GM21360 (cell line): ENCODE data around the gene HTR4.
"Not testable (repeated sequence)": the region's sequence is repeated elsewhere in the genome, so short reads cannot be mapped to it uniquely, and the experiment has no call there.

ENCODE experiments used
- ATAC-seq: cut with Tn5 transposase; IDR thresholded peaks from one replicate; pipeline ENCODE4 v1.9.1; 2021; ENCODE audit warnings: mild to moderate bottlenecking, moderate library complexity; ENCODE audit not compliant: unreplicated experiment

HTR4 gene

DNA sequence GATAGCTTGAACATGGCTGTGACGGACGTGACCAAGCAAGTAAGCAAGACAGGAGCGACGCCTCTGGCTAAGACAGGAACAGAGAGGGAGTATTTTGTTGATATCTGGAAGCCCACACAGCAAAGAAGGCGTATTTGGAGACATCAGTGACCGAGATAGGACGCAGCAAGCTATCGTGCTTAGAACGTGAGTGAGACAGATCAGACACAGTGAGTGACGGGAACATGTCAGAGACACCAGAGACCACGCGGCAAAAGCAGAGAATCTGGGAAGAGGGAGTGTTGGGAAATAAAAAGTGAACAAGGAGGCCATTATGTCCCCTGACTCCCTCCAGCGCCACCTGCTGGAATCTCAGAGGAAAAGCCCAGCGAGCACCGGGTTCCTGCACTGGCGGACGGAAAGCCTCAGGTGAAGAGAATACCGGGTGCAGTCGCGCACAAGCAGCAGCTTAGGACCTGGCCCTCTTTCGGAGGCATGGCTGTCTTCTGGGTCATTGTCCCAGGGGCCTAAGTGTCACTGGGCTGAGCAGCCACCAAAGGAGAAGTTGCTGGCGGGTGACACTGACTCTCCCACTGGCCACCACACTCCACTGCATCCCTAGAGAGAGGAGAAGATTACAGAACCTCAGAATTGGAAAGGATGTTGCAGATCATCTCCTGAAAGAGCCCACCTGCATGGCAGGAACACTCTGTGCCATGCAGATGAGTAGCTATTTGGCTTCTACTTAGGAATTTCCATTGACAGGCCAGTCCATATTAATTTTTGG, 171.4 kb downstream of the HTR4 start:
- ATAC-seq = peak; percentile 89

DNA sequence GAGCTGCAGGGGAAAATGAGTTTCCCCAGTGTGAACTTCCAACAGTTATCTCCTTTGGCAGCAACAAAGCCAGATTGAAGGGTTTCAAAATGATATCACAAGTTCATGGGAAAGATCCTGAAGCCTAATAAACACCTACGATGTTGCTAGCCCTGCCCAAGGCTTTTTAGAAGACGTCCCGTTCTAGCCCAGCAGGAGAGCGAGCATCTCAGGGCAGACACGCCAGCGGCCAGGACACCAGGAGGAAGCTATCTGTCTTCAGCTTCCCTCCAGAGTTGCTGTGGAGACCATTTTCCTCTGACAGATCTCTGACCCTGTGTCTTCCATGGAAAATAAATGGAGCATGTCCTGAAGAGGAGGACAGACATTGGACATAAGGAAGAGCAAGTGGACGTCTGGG, 172.1 kb downstream of the HTR4 start:
- no peak for ATAC-seq

DNA sequence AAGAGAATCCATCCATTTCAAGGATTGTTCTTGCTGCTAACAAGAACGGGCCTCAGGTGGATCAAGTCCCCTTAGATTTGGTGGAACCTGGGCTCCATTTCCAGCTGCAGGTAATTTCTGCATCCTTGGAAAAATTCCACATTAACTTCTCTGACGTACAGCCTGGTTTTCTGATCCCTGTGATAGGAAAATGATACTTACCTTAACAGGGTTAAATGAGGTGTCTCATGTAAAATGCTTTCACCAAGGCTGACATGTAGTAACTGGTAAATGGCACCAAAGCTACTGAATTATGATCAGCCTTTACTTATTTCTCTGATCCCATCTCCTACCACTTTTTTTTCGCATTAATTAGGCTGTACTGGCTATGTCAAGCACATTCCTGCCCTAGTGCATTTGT, 176.9 kb downstream of the HTR4 start:
- ATAC-seq = no peak

DNA sequence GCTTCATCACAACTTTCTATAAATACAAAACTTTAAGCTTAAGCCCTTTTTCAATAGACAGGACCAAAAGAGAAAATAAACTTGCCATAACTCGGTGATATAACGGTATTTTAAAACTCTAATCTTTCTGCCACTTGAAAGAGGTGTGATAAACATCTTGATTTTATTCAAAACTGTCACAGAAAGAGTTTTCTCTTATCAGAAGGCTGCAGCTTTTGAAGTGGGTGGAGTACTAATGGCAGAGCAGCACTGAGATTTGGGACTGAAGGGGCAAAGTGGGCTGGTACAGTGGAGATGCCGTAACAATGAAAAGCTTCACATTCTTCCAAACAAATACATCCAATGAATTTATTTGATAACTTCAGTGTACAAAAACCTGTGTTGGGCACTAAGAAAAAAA, 178.0 kb downstream of the HTR4 start:
- ATAC-seq = no peak

DNA sequence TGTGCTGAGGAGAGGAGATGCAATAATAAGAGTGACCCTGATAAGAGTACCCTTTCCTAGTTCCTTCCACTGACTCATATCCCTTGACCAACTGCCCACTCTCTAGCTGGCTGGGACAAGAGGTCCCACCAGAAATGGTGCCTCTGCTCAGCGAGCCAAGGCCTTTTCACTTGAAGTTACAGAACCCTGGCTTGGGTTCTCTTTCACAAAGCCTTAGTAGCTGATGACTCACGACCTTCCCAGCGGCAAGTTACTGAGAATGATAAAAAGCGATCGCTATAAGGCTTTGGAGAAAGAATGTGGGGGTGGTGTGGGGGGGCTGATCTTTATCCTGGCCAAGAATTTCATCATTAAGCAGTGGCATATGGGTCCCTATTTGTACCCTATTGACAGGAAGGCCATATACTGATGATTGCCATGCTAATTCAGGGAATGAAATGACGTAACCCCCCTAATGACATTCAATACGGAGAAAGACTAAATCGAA, 180.3 kb downstream of the HTR4 start:
- ATAC-seq = no peak

DNA sequence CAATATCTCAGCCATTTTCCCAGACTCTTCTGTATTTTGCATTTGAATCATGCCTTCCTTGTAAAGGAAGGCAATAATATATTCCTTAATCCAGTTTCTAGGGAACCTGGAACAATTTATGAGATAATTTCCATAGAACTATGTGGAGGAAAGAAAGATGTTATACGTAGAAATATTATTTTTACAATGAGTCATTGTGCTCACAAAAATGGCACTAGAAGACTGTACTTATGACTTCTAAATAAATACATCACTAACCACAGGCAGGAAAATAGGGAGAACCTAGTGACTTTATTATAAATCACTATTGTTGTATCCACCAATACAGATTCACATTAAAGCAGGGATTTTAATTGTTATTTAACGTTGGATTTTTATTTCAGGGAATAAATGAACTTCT, 182.9 kb downstream of the HTR4 start:
- ATAC-seq = no peak

DNA sequence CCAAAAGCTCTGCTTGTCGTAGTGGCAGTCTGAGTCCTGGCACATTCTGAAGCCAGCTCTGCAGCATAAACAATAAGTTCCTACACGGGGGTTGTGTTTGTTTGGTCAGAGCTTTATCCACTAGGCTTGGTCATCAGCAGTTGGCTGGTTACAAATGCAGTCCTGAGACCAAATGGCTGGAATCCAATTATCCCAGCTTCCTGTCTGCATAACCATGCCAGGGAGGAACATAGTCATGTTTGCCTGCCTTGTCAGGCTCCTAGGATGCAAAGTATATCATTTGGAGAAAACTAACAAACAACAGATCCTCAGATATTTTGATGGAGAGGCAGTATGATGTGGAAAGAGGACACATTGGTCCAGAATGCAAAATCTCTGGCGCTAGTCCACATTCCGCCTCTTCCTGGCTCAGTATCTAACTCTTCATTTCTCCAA, 184.8 kb downstream of the HTR4 start:
- no peak for ATAC-seq

DNA sequence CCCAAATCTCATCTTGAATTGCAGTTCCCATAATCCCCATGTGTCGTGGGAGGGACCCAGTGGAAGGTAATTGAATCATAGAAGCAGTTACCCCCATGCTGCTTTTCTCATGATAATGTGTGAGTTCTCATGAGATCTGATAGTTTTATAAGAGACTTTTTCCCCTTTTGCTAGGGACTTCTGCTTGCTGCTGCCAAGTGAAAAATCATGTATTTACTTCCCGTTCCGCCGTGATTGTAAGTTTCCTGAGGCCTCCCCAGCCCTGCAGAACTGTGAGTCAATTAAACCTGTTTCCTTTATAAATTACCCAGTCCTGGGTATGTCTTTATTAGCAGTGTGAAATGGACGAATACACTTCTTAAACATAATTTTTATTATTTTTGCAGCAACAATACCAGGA, 185.6 kb downstream of the HTR4 start:
- not testable (repeated sequence) for ATAC-seq

DNA sequence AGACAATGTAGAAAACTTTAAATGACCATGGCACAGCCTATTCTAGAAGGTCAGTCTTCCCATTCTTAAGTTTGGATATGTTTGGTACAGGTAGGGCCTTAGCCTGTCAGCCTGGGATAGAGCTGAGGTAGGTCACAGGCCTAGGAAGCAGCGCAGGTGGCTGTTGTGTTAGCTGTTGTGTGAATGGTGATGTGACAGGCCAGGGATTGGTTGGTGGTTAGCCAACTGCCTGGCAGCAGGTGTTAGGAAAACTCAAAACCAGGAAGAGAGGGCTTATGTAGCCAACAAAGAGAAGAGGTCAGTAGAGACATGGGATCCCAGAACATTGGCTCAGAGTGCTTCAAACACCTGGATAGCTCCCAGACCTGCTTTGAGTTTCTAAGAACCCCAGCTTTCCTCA, 186.4 kb downstream of the HTR4 start:
- no peak for ATAC-seq

DNA sequence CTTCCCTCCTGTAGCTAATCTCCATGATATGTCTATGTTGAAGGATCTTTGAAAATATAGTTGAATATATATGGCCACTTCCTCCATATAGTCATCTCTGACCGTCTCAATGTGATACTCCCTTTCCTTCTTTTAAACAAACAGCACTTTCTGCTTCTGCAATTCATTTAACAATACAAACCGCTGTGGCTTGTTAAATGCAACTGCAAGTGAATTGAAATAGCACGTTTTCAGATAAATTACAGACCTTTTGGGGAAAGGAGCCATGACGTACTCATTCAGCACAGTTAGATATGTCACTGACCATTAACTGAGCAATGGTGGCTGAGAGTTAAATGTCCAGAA, 188.1 kb downstream of the HTR4 start:
- no peak for ATAC-seq

DNA sequence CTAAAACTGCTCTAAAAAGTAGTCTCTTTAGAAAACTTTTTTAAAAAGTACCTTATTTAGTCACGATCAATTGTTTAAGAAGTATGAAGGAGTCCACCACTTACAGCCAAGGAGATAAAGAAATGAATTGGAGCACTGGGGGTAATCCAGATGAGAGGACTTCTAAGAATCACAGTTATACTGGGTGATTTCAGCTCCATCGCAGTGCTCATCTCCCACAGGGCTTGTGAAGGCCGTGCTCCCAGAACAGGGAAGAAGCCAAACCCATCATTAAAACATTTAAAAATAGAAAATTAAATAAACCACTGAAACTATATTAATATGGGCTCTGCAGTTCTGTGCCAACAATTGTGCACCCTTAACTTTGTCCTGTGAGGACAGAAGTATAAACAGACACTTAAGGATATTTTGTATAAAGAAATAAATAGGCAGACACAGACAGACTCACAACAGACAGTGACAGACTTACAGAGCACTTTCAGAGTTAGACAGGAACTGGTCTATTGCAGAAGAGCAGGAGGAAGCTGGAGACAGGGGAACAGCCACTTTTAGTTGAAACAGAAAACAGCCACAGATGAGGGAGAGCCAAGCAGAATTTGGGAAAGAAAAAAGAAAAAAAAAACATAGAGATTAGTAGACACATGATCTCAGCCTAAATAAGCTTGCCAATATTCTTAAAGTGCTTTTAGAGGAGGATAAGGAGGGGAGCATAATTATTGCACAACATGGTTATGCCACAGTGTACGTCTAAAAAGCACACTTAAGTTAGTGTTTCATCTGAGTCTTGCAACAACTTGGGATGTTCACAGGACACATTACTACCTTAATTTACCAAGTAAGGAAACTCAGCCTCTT, 188.7 kb downstream of the HTR4 start:
- ATAC-seq = no peak

DNA sequence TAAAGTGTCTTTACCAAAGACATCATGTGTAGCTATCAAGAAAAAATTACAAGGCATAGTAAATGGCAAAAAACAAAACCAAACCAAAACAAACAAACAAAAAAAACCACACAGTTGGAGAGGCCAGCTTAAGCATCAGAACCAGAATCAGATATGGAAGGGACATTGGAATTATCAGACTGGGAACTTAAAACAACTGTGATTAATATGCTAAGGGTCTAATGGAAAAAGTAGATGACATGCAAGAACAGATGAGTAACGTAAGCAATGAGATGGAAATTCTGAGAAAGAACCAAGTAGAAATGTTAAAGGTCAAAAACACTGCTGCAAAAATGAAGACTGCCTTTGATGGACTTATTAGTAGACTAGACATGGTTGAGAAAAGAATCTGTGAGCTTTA, 194.7 kb downstream of the HTR4 start:
- ATAC-seq = no peak

DNA sequence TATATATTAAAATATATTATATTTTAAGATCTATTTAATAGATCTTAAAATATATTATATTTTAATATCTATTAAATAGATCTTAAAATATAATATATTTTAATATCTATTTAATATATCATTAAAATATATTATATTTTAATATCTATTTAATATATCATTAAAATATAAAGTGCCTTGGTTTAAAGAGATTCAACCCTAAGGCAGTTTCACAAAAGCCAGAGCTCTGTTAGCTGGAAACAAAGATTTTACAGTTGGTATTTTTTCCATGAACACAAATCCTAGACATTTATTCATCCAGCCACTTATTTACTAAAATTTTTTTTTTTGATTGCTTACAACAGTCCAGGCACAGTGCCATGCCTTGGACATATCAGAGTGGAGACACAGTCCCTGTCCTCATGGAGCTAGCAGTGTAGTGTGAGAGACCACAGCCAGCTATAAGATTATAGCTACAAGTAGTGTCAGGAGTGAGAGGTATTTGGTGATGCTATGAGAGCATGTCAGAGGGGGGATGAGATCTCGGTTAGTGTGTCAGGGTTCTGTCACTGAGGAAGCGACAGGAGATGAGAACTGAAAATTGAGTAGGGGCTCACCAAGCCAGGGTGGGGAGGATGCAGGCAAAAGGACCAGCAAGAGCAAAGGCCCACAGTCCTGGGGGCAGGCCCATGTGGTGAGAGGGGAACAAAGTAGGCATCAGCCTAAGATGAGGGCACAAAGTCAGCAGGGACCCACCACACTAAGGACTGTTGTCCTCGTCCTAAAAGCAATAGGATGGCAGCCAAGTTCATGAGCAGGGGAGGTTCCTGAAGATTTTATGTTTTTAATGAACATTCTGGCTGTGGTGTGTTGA, 196.1 kb downstream of the HTR4 start:
- ATAC-seq = no peak

DNA sequence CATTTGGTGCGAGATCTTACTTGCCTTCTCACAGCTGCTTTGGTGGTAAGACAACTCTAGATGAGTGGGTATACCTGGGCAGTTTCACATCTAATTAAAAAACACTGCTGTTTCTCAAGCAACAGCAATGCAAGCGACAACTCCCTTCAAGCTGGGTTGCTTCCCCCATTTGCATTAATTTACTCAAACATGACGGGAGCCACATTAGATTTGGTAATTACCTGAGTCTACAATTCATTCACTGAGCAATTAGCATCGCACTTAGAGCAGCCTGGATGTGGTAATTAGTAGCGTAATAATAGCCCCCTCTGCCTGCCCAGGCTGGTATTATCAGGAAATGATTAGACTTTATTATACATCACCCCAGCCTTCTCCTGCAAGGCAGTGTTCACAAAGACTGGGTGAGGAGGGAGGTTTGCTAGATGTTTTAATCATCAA, 197.1 kb downstream of the HTR4 start:
- ATAC-seq = peak; percentile 64

DNA sequence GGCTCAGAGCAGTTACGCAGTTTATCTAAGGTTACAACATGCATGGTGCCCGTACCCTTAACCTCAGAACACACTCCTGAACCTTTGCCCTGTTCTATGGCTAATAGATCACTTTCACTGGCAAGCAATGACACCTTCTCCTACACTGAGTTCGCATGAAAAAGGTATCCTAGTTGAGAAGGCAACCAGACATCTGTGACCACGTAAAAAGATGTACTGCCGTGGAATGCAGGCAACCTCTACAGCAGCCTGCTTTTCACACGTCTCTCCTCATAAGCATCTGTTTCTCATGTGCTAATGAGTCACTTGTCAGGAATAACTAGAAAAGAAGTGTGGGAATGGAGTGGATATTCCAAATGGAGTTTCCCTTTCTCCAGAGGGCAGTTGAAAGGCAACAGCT, 199.1 kb downstream of the HTR4 start:
- no peak for ATAC-seq

DNA sequence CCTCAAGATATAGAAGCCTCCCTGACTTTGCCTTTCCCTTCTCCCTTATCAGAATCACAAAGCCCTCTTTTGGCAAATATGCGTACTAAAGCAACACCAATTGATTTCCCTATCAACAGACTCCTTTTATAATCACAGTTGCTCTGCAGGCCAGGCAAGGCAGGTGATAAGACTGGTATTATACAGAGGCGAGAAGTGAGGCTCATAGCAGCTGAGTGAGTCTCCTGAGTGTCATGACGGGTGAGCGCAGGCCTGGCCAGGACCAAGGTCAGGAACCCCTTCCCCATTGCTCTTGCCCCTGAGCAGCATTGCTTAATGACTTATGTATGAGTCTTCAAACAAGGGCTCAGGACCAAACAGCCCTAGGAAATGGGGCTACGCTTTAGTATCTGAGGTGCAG, 199.8 kb downstream of the HTR4 start:
- no peak for ATAC-seq

DNA sequence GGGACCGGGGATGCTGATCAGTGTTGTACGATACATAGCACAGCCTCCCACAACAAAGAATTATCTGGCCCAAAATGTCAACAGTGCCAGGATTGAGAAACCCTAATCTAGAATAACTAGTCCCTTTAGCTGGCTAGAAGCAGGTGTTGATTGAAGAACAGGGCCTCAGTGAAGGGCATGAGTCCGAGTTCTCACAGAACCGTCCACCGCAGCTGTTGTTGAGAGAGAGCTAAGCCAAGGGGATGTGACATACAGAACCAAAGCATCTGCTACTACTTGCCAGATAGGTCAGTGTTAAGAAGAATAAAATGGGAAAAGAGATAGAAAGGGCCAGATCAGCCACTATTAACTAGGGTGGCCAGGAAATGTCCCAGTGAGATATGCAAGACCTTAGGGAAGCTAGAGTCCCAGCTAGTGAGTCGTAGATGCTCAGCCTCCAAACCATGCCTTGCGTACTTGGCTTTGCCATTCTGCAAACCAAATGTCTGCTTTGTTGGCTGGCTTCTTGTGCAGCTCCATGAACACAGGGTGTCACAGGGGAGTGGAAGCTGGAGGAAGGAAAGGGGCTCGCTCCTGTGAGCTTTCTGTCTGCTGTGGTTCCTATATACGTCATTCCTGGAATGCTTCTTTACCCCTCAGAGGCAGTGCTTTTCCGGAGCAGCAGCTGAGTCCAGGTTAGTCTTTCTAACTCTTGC, 201.7 kb downstream of the HTR4 start:
- ATAC-seq = no peak

DNA sequence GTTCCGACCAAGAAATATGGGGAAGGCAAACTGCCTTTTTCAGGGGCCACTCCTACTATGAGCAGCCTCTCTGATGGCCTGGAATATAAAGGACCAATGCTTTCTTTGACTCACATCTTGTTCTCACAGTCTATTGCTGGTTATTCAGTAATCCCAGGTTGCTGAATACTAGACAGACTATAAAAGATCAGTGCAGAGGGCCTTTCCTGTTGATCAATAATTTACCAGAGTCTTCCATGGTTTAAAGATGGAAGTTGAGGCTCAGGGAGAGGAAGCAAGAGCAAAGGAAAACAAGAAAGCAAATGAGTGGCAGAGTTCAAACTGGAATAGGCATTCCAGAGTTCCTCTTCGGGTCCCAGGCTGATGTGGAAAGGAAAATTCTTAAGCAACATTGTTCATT, 207.7 kb downstream of the HTR4 start:
- ATAC-seq = no peak

DNA sequence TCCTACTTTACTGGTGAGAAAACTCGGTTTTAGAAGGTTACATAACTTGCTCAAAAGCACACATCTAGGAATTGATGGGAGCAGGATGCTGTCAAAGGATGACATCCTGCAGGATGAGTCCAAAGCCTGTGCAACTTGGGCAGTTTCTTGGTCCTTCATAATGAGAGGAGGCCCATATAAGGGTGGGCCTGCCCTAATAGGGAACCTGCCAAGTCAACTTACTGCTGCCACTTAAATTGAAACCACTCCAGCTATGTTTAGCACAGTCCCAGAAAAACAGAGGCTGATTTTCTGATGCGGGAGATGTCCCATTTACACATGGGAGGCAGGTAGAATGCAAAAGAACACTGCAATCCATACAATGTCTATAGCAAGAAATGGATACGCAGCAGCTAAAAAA, 208.7 kb downstream of the HTR4 start:
- ATAC-seq = no peak

DNA sequence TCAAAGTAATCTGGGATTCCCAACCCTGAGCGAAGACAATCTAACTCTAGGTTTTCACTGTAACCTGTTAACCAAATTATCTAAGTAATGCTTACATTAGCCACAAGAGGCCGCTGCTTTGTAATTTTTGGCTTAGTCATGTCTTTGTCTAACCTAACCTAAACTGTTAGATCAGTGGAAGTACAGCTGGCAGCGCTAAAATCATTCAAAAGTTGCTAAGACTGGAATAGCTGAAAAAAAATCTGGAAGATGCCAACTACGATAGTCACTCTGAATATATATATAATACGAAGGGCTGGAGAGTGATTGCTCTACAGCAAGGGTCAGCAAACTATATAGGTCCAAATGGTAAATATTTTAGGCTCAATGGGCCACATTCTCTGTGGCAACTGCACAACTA, 210.3 kb downstream of the HTR4 start:
- ATAC-seq = peak; percentile 94

DNA sequence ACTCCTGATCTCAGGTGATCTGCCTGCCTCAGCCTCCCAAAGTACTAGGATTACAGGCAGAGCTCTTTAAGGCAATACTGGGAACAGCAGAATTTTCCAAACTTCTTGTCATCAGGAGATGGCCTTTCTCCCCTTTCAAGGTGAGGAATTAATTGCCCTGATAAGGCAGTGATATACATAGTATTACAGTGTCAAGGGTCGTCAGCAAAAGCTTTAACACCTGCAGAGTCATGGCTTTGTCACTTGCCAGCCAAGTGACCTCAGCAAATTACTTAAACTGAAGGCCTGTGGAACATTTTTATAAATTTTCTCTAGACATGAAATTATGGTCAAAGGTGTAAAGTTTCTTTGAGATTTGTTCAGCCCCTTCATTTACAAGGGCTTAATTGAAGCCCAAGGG, 211.1 kb downstream of the HTR4 start:
- no peak for ATAC-seq
